Gastrocnemius medialis (tissue), 4 donors: ENCODE measurements around the gene GLT6D1.

Experiments
- CTCF ChIP-seq, 5 experiments: fragments of 450-650 bp in 3 of 5; fragments of 200-600 bp in 2 of 5; sonication (generic) in 2 of 5; IDR thresholded peaks in 4 of 5; conservative IDR thresholded peaks in 1 of 5; 1 replicate in 4 of 5; 2 replicates in 1 of 5; pipeline ENCODE4 v1.5.1; 2016 to 2019; ENCODE audit warnings: antibody characterized with exemption in 5 of 5, mild to moderate bottlenecking in 3 of 5, moderate library complexity in 3 of 5
- POLR2A ChIP-seq, 2 donors: fragments of 450-650 bp; IDR thresholded peaks; one replicate each; pipeline ENCODE4 v1.6.1; 2017; ENCODE audit warnings: antibody characterized with exemption in 2 of 2, mild to moderate bottlenecking in 2 of 2, moderate library complexity in 2 of 2

- TF ChIP-seq CTCF (IDR thresholded peaks at IDR 0.05 in 4 of 5, conservative IDR thresholded peaks at IDR 0.05 in 1 of 5) (no peak), POLR2A (IDR thresholded peaks at IDR 0.05) (no peak)
These were observed 1.7 kb upstream of the GLT6D1 start for GRCh38 chr9:135641047-135641446.
